Measurements from ENCODE around the gene INTS13.
"Not testable (repeated sequence)": the region's sequence is repeated elsewhere in the genome, so short reads cannot be mapped to it uniquely, and the experiment has no call there.

The INTS13 gene

GRCh38 chr12:26869104-26869494 lies 68.7 kb downstream of the INTS13 start:
- Histone ChIP-seq H3K27ac (no peak overlapping the region), H3K9me3 (no peaks in the 10 kb centered on the region), H3K27me3 (no peaks in the 10 kb centered on the region), H3K4me3 (ENCODE audit: low read depth in 1 of 2, low read length in 1 of 2) (no peak overlapping the region), H3K36me3 (no peaks in the 10 kb centered on the region), H3K4me1 (ENCODE audit: control insufficient read depth in 1 of 2, insufficient read depth in 1 of 2, low read depth in 1 of 2, low read length in 1 of 2) (peaks cover 29 to 51% of the 10 kb centered on the region in 2 experiments)
- no peak for TF ChIP-seq CTCF (IDR thresholded peaks at IDR 0.05)

DNA sequence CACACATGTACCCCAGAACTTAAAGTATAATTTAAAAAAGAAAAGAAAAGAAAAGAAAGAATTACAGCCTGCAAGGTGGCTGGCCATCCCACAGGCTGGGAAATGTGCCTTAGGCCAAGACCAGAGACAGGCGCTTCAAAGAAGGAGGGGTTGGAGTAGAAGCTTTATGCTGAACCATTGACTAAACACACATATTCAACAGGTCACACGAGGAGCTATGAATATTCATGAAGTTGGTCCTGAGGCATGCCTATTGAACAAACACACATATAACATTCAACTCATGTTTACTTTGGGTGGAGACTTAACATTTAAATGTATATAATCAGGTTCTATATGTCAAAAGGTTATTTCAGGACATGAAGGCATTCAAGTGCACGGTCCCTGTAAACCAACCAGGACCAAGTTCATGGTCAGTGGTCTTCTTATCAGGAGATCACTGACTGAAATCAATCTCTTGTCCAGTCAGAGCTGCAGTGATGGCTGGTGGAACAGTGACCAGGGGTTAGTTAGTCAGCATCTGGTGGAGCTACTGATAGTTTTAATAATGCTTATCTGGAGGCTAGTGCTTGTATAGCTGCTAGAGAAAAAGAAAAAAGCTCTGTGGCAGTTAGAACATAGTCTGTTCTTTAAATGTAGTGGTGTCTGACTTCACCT lies 69.2 kb downstream of the INTS13 start:
- H3K27ac ChIP-seq: no peak overlapping the region
- no peaks in the 10 kb centered on the region for H3K27me3 ChIP-seq
- H3K4me3 ChIP-seq (ENCODE audit: low read depth in 1 of 2, low read length in 1 of 2): no peak overlapping the region
- H3K36me3 ChIP-seq: no peaks in the 10 kb centered on the region
- no peak for TF ChIP-seq CTCF (IDR thresholded peaks at IDR 0.05)
- H3K4me1 ChIP-seq (ENCODE audit: control insufficient read depth in 1 of 2, insufficient read depth in 1 of 2, low read depth in 1 of 2, low read length in 1 of 2): peaks cover 25 to 46% of the 10 kb centered on the region in 2 experiments
- no peaks in the 10 kb centered on the region for H3K9me3 ChIP-seq

DNA sequence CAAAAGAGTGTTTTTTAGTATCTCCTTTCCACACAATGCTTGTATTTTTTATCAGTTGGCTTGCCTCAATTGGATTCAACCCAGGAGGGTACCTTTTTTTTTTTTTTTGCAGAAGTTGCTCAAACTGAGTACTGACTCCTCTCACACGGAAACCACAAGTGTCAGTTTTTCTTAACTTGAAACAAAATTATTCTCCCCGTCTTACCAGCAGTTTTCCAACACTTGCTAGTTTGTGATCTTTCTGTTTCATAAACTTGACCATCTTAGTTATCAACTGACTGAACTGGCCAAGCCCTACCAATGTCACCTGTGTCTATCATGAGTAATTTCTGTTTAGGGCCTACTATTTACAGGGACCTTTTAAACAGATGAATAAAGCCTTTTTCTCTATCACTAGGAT lies 70.7 kb downstream of the INTS13 start:
- H3K36me3 ChIP-seq: no peaks in the 10 kb centered on the region
- TF ChIP-seq CTCF (IDR thresholded peaks at IDR 0.05): no peak
- no peaks in the 10 kb centered on the region for H3K27me3 ChIP-seq
- H3K4me3 ChIP-seq (ENCODE audit: low read depth in 1 of 2, low read length in 1 of 2): no peak overlapping the region
- H3K27ac ChIP-seq: peak overlapping the region; percentile 71
- peaks cover 17 to 32% of the 10 kb centered on the region in 2 experiments for H3K4me1 ChIP-seq (ENCODE audit: control insufficient read depth in 1 of 2, insufficient read depth in 1 of 2, low read depth in 1 of 2, low read length in 1 of 2)
- no peaks in the 10 kb centered on the region for H3K9me3 ChIP-seq

DNA sequence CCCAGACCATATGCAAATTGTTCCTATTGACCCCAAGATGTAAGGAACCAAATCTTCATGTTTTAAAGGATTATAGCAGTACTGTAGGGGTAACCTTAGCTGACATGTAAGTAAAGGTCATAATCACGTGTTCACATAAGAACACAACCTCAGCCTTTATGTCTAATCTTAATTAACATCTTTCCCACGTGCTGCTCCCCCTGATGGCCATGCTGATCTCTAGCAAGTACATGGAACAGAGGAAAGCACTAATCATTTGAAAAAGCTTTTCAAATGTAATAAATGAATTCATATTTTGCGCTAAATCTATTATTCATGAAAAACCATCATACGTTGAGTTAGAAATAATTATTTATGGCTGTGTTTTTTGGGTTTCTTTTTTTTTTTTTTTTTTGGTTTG lies 74.3 kb downstream of the INTS13 start:
- Histone ChIP-seq H3K4me3 (ENCODE audit: low read depth in 1 of 2, low read length in 1 of 2) (no peak overlapping the region), H3K27me3 (no peaks in the 10 kb centered on the region), H3K36me3 (no peaks in the 10 kb centered on the region), H3K4me1 (ENCODE audit: control insufficient read depth in 1 of 2, insufficient read depth in 1 of 2, low read depth in 1 of 2, low read length in 1 of 2) (peaks cover 5 to 16% of the 10 kb centered on the region in 2 experiments), H3K27ac (no peak overlapping the region), H3K9me3 (no peaks in the 10 kb centered on the region)
- TF ChIP-seq CTCF (IDR thresholded peaks at IDR 0.05): no peak

DNA sequence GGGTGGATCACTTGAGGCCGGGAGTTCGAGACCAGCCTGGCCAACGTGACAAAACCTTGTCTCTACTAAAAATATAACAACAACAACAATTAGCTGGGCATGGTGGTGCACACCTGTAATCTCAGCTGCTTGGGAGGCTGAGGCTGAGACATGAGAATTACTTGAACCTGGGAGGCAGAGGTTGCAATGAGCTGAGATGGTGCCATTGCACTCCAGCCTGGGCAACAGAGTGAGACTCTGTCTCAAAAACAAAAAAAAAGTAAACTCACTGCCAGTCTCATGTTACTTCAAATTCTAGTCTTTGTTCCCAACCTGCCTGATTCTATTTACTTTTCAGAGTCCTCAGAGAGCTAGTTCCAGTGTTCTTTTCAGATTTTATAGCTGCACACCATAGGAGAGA lies 75.0 kb downstream of the INTS13 start:
- H3K4me3 ChIP-seq (ENCODE audit: low read depth in 1 of 2, low read length in 1 of 2); H3K36me3 ChIP-seq; H3K9me3 ChIP-seq; H3K27ac ChIP-seq; H3K27me3 ChIP-seq: not testable (repeated sequence)
- H3K4me1 ChIP-seq (ENCODE audit: control insufficient read depth in 1 of 2, insufficient read depth in 1 of 2, low read depth in 1 of 2, low read length in 1 of 2): peaks cover 5 to 14% of the 10 kb centered on the region in 2 experiments

GRCh38 chr12:26861690-26862089 lies 76.1 kb downstream of the INTS13 start:
- Histone ChIP-seq H3K9me3 (no peaks in the 10 kb centered on the region), H3K4me3 (ENCODE audit: low read depth in 1 of 2, low read length in 1 of 2) (no peak overlapping the region), H3K4me1 (ENCODE audit: control insufficient read depth in 1 of 2, insufficient read depth in 1 of 2, low read depth in 1 of 2, low read length in 1 of 2) (peaks cover 2 to 3% of the 10 kb centered on the region in 2 experiments), H3K27me3 (no peaks in the 10 kb centered on the region), H3K27ac (no peak overlapping the region), H3K36me3 (no peaks in the 10 kb centered on the region)
- no peak for TF ChIP-seq CTCF (IDR thresholded peaks at IDR 0.05)

Data from neutrophil (primary cell).